IPS-NIHi7 (cell line): ENCODE data around the gene LY6G5C.

Source experiments
- DNase-seq: peaks from one replicate; pipeline ENCODE4 v3.0.0; 2012; ENCODE audit warnings: mixed read lengths; ENCODE audit errors: extremely low spot score

Gene LY6G5C

DNA sequence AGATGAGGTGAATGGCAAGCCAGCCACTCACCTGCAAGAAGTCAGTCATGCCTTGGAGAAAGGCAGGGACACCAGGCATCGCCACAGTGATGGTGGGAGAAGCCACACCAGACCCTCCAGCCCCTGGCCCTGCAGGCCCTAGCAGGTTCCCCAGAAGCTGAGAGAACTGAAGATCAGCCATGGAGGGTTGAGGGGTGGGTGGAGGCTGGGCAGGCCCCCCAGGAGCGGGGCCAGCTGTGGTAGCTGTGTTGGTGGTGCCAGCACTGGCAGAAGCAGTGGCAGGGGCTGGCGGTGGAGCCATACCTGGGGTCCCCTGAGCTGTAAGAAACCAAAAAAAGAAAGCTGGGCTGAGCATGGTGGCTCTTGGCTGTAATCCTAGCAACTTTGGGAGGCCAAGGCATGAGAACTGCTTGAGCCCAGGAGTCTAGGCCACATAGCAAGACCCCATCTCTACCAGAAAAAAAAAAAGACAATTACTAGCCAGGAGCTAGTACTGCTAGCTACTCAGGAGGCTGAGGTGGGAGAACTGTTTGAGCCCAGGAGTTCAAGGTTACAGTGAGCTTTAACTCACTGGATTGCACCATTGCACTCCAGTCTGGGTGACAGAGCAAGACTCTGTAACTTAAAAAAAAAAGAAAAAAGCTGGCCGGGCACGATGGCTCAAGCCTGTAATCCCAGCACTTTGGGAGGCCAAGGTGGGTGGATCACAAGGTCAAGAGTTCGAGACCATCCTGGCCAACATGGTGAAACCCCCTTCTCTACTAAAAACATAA lies 37.9 kb downstream of the LY6G5C start:
- DNase-seq, result no peak

DNA sequence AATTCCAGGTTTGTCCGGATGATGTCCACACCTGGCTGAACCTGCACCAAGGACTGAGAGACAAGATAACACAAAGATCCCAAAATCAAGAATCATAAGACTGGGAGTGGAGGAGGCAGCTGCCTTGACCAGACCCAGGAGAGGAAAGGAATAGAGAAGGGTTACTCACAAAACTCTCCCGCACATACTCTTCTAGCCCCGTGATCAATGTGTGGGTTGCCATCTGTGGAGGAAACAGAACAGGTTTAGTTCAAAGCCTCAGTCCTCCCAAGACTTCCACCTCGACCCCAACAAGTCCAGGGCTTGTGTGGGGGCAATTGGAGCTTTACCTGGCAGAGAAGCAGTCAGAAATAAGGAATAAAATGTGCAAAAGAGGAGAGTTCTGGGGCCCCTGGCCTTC lies 39.5 kb downstream of the LY6G5C start:
- DNase-seq, result no peak

GRCh38 chr6:31640612-31641011 lies 40.3 kb downstream of the LY6G5C start:
- DNase-seq, result no peak

DNA sequence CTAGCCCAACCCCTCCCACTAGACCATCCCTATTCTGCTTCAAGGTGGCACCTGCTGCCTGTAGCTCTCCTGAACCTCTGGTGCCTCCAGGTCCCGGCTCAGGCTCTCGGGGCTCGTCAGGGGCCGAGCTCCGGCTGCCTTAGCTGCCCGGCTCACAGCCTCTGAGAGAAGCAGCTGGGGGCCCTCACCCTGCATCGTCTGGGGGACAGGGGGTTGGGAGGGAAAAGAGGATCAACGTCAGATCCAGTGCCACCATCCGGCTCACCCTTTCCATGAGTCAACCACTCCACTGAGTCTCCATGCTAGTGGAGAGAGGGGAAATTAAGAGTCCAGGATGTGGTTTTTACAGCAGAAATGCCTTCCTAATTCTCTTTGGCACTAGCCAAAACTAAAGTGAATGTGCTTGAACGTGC lies 41.4 kb downstream of the LY6G5C start:
- no peak for DNase-seq

GRCh38 chr6:31639043-31639442 lies 41.8 kb downstream of the LY6G5C start:
- no peak for DNase-seq

DNA sequence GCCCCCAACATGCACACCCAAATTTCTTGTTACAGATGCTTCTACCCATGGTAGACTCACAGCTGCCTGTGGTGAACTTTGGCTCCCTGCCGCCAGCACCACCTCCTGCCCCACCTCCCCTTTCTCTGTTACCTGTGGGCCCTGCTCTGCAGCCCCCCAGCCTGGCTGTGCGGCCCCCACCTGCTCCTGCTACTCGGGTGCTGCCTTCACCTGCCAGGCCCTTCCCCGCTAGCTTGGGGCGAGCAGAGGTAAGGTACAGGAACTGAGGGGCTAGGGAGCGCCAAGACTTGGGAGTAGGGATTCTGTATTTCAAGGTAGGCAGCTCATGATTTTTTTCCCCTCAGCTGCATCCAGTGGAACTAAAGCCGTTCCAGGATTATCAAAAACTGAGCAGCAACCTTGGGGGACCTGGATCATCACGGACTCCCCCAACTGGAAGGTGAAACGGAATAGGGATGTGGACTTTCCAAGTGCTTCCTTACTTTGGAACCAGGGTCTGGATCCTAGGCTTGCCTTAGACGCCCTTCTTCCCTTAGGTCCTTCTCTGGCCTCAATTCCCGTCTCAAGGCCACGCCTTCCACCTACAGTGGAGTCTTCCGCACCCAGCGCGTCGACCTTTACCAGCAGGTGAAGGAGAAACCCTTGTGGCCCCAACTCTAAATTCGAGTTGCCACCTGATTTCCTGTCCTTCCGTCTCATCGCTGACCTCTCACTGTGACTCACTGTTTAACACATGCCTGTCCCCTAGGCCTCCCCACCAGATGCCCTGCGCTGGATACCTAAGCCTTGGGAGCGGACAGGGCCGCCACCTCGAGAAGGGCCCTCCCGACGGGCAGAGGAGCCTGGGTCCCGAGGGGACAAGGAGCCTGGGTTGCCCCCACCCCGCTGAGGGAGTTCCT lies 43.9 kb downstream of the LY6G5C start:
- no peak for DNase-seq

DNA sequence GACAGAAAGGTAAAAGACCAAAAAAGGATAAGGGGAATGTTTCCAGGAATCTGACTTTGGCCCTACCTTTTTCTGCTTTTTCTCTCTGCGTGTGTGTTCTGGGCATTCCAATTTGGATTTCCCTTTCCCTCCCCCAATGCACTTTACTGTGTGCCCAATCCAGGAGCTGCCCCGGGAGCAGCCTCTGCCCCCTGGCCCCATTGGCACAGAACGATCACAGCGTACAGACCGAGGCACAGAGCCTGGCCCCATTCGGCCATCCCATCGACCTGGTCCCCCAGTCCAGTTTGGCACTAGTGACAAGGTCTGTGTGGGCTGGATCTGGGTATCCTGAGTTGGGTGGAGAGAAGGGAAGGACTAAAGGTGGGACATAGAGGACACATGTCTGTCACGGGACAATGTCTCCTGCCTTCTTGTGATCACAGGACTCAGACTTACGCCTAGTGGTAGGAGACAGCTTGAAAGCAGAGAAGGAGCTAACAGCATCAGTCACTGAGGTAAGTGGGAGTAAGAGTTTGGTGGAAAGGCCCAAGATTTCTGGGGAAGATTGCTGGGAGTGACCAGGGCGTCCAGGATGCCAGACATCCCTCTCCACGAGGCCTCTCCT lies 45.8 kb downstream of the LY6G5C start:
- DNase-seq, result no peak

- no peak for DNase-seq
Measured at GRCh38 chr6:31634131-31634530, 46.7 kb downstream of the LY6G5C start.

GRCh38 chr6:31633447-31633846 lies 47.4 kb downstream of the LY6G5C start:
- DNase-seq, result no peak

GRCh38 chr6:31632279-31632946 lies 48.5 kb downstream of the LY6G5C start:
- no peak for DNase-seq

- DNase-seq, result no peak
Measured at GRCh38 chr6:31631681-31632278, 49.1 kb downstream of the LY6G5C start.

DNA sequence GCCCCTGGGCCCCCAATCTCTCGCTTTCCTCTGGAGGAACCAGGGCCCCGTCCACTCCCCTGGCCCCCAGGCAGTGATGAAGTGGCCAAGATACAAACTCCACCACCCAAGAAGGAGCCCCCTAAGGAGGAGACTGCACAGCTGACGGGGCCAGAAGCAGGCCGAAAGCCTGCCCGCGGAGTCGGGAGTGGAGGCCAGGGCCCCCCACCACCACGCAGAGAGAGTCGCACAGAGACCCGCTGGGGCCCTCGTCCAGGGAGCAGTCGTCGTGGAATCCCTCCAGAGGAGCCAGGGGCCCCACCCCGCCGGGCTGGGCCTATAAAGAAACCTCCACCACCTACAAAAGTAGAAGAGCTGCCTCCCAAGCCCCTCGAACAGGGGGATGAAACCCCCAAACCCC lies 49.7 kb downstream of the LY6G5C start:
- DNase-seq, result no peak

DNA sequence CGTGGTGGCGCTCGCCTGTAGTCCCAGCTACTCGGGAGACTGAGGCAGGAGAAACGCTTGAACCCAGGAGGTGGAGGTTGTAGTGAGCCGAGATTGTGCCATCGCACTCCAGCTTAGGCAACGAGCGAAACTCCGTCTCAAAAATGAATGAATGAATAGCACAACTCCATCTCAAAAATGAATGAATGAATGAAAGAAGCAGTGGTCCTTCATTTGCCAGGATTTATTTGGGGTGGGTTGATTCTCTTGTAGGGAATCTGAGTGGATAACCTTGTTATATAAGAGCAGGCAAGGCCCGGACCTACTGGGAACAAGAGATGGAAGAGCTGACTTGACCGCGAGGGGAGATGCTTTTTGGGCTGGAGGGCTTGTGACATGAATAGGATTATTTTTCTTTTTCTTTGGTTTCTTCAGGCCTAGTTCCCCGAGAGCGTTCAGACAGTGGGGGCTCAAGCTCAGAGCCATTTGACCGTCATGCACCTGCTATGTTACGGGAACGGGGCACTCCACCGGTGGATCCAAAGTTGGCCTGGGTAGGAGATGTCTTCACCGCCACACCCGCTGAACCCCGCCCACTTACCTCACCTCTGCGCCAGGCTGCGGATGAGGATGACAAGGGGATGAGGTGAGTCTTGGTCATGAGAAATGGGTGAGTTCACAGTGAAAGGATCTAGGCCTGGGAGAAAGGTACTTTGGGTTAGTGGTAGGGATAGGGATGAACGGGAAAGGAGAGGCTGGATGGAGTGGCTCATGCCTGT lies 50.5 kb downstream of the LY6G5C start:
- DNase-seq, result no peak

- DNase-seq, result no peak
Measured at GRCh38 chr6:31629014-31629413, 51.9 kb downstream of the LY6G5C start.

DNA sequence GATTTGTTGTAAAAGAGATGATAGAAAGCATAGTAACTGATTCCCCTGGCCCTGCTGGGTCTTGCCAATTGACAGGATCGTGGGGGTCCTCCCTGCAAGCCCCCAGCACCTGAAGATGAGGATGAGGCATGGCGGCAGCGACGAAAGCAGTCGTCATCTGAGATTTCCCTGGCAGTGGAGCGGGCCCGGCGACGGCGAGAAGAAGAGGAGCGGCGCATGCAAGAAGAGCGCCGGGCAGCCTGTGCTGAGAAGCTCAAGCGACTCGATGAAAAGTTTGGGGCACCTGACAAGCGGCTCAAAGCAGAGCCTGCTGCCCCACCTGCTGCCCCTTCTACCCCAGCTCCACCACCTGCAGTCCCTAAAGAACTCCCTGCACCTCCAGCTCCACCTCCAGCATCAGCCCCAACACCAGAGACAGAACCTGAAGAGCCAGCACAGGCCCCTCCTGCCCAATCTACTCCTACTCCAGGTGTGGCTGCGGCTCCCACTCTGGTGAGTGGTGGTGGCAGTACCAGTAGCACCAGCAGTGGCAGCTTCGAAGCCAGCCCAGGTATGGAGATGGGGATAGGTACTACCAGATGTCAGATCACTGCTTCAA lies 53.1 kb downstream of the LY6G5C start:
- no peak for DNase-seq

- DNase-seq, result no peak
Measured at GRCh38 chr6:31626952-31627351, 53.9 kb downstream of the LY6G5C start.
